Hepatocyte (in vitro differentiated cells): ENCODE measurements around the gene SHOC1.

Experiments used
- CTCF ChIP-seq: fragments of 200-600 bp; sonication (generic); IDR thresholded peaks from 2 replicates; pipeline ENCODE4 v1.5.1; 2016; ENCODE audit warnings: antibody characterized with exemption, mild to moderate bottlenecking; ENCODE audit not compliant: poor library complexity
- EZH2 ChIP-seq: fragments of 200-600 bp; sonication (generic); IDR thresholded peaks from 2 replicates; pipeline ENCODE4 v1.6.1; 2016; ENCODE audit warnings: antibody characterized with exemption, mild to moderate bottlenecking, borderline replicate concordance
- EZH2phosphoT487 ChIP-seq: fragments of 200-600 bp; sonication (generic); IDR thresholded peaks from one replicate; pipeline ENCODE4 v1.6.1; 2018; ENCODE audit warnings: antibody characterized with exemption, mild to moderate bottlenecking, low read depth, moderate library complexity; ENCODE audit not compliant: unreplicated experiment, severe bottlenecking

GRCh38 chr9:111805830-111806241 is 11.1 kb upstream of the SHOC1 start:
- TF ChIP-seq CTCF: no peak
- TF ChIP-seq EZH2: no peak
- TF ChIP-seq EZH2phosphoT487: no peak
